Karpas-422 (cell line): ENCODE results near the gene SLC35G4. TPM values are rescaled to one million over a fixed set of nuclear protein-coding genes. Genes with fewer than 3 reads are reported as not detected.

ENCODE experiments used
- DNase-seq: peaks from one replicate; pipeline ENCODE4 v3.0.0-alpha.2; 2015
- H2AFZ ChIP-seq: fragments of 200-600 bp; sonication (generic); 2 replicates; pipeline ENCODE4 v1.6.1; 2014; ENCODE audit warnings: antibody characterized with exemption, low read length, mixed read lengths
- H3K27ac ChIP-seq: fragments of 200-600 bp; sonication (generic); 2 replicates; pipeline ENCODE4 v1.5.1; 2014; ENCODE audit warnings: mild to moderate bottlenecking, low read length, moderate library complexity
- H3K27me3 ChIP-seq: fragments of 200-600 bp; sonication (generic); 2 replicates; pipeline ENCODE4 v1.6.1; 2014; ENCODE audit warnings: low read length, mixed read lengths
- H3K36me3 ChIP-seq: fragments of 200-600 bp; sonication (generic); 2 replicates; pipeline ENCODE4 v1.6.1; 2014; ENCODE audit warnings: low read length, mixed read lengths; ENCODE audit not compliant: insufficient read depth
- H3K4me1 ChIP-seq: fragments of 200-600 bp; sonication (generic); 2 replicates; pipeline ENCODE4 v1.6.1; 2014; ENCODE audit warnings: mild to moderate bottlenecking, low read length, mixed read lengths
- H3K4me2 ChIP-seq: fragments of 200-600 bp; sonication (generic); 2 replicates; pipeline ENCODE4 v1.6.1; 2014; ENCODE audit warnings: low read length, low read depth, mild to moderate bottlenecking; ENCODE audit not compliant: poor library complexity, severe bottlenecking
- H3K4me3 ChIP-seq: fragments of 200-600 bp; sonication (generic); 2 replicates; pipeline ENCODE4 v1.5.1; 2014; ENCODE audit warnings: mild to moderate bottlenecking, antibody characterized with exemption, low read length, mixed read lengths
- H3K79me2 ChIP-seq: fragments of 200-600 bp; sonication (generic); 2 replicates; pipeline ENCODE4 v1.6.1; 2014; ENCODE audit warnings: mild to moderate bottlenecking, low read length, mixed read lengths
- H3K9ac ChIP-seq: fragments of 200-600 bp; sonication (generic); 2 replicates; pipeline ENCODE4 v1.6.0; 2014; ENCODE audit warnings: low read length
- H3K9me2 ChIP-seq: fragments of 200-600 bp; sonication (generic), shearing (Covaris generic); replicated peaks from 2 replicates; pipeline ENCODE4 v1.6.0; 2014; ENCODE audit warnings: mild to moderate bottlenecking, low read length, moderate library complexity; ENCODE audit not compliant: insufficient read depth
- H3K9me3 ChIP-seq: fragments of 300-700, 200-600 bp; sonication (generic); 2 replicates; pipeline ENCODE4 v1.6.1; 2014; ENCODE audit warnings: low read length, mixed read lengths
- H4K20me1 ChIP-seq: fragments of 200-600 bp; sonication (generic); 2 replicates; pipeline ENCODE4 v1.6.1; 2014; ENCODE audit warnings: mild to moderate bottlenecking, antibody characterized with exemption, low read length, low read depth; ENCODE audit not compliant: insufficient read depth
- small RNA-seq: library from RNA; depleted of rRNA; stranded (forward); fragments of <200 nt; gene quantifications from one replicate; pipeline ENCODE3, GENCODE V24; 2014
- total RNA-seq: library from RNA; depleted of rRNA; stranded (reverse); fragments of >200 nt; shearing (Covaris generic); gene quantifications from 2 replicates; pipeline ENCODE4 v1.2.3, GENCODE V29; 2014; ENCODE audit warnings: low replicate concordance; rRNA removed

SLC35G4 gene
- total RNA-seq, 1 experiment from 2014 or later: not detected

GRCh38 chr18:11657554-11657953 is 48.2 kb downstream of the SLC35G4 start:
- no peaks in the 10 kb centered on the region for H3K9me2 ChIP-seq
- no peak for DNase-seq
- no peak overlapping the region for H3K4me3 ChIP-seq
- no peak overlapping the region for H3K9ac ChIP-seq
- H3K79me2 ChIP-seq: no peaks in the 10 kb centered on the region
- no peaks in the 10 kb centered on the region for H3K9me3 ChIP-seq
- H3K4me2 ChIP-seq: no peak overlapping the region
- H3K27me3 ChIP-seq: no peaks in the 10 kb centered on the region
- no peak overlapping the region for H3K27ac ChIP-seq
- H2AFZ ChIP-seq: no peak overlapping the region
- no peaks in the 10 kb centered on the region for H3K36me3 ChIP-seq
- no peaks in the 10 kb centered on the region for H3K4me1 ChIP-seq
- H4K20me1 ChIP-seq: no peaks in the 10 kb centered on the region

- DNase-seq: no peak
- no peak overlapping the region for H3K4me3 ChIP-seq
- H3K4me2 ChIP-seq: no peak overlapping the region
- H3K9me3 ChIP-seq: no peaks in the 10 kb centered on the region
- no peaks in the 10 kb centered on the region for H3K9me2 ChIP-seq
- no peaks in the 10 kb centered on the region for H3K4me1 ChIP-seq
- H3K27me3 ChIP-seq: no peaks in the 10 kb centered on the region
- H3K79me2 ChIP-seq: no peaks in the 10 kb centered on the region
- H4K20me1 ChIP-seq: no peaks in the 10 kb centered on the region
- no peak overlapping the region for H3K9ac ChIP-seq
- H3K27ac ChIP-seq: no peak overlapping the region
- H3K36me3 ChIP-seq: no peaks in the 10 kb centered on the region
- H2AFZ ChIP-seq: no peak overlapping the region
Observed at GRCh38 chr18:11658019-11658418, 48.6 kb downstream of the SLC35G4 start.

GRCh38 chr18:11658989-11659388 is 49.6 kb downstream of the SLC35G4 start:
- no peak for DNase-seq
- Histone ChIP-seq H4K20me1 (no peaks in the 10 kb centered on the region), H3K79me2 (no peaks in the 10 kb centered on the region), H3K9me2 (no peaks in the 10 kb centered on the region), H3K4me3 (no peak overlapping the region), H3K4me2 (no peak overlapping the region), H3K4me1 (no peaks in the 10 kb centered on the region), H3K27ac (no peak overlapping the region), H3K36me3 (no peaks in the 10 kb centered on the region), H3K27me3 (no peaks in the 10 kb centered on the region), H2AFZ (no peak overlapping the region), H3K9ac (no peak overlapping the region), H3K9me3 (no peaks in the 10 kb centered on the region)

Small RNA genes lying within 50 kb of the gene (small RNA-seq; reads per million reads assigned to genes)
- not detected for gene AP001120.4

Other genes starting within 250 kb of the SLC35G4 start
- gene GNAL, start 79.7 kb downstream of the SLC35G4 start, total RNA-seq: not detected in 2 replicates
- 28.3 and 34.3 TPM in 2 replicates for gene CHMP1B, start 241.8 kb downstream of the SLC35G4 start, total RNA-seq